Small intestine (tissue), 7 donors: ENCODE data around the gene DMBT1. TPM values are rescaled to one million over a fixed set of nuclear protein-coding genes. Genes with fewer than 3 reads are reported as not detected.
A peak's percentile ranks its signal among the peaks of the same experiment; 100 is the strongest.

Experiments
- DNase-seq, 2 donors: peaks; one replicate each; pipeline versions ENCODE4 v3.0.0 to v3.0.0-alpha.2; 2013
- FAIRE-seq: peaks from 2 replicates; lab custom pipeline; 2012; peaks lifted over from hg19 to GRCh38; lab: Jason Lieb, UNC
- H3K27ac ChIP-seq, 3 donors: one replicate each; pipeline ENCODE4 v1.5.1; 2013; ENCODE audit warnings: low read length in 2 of 3, mild to moderate bottlenecking in 2 of 3, control low read depth in 1 of 3, inconsistent platforms in 1 of 3, low read depth in 1 of 3, moderate library complexity in 1 of 3
- H3K27me3 ChIP-seq, 3 donors: one replicate each; pipeline ENCODE4 v1.6.1; 2013; ENCODE audit warnings: low read length in 3 of 3, inconsistent platforms in 1 of 3; ENCODE audit not compliant: control insufficient read depth in 3 of 3, insufficient read depth in 3 of 3
- H3K36me3 ChIP-seq, 3 donors: one replicate each; pipeline ENCODE4 v1.6.1; 2013; ENCODE audit warnings: low read length in 3 of 3, inconsistent platforms in 1 of 3, low read depth in 1 of 3, mild to moderate bottlenecking in 1 of 3, moderate library complexity in 1 of 3; ENCODE audit not compliant: control insufficient read depth in 3 of 3, insufficient read depth in 2 of 3
- H3K4me1 ChIP-seq, 3 donors: one replicate each; pipeline ENCODE4 v1.6.1; 2013; ENCODE audit warnings: low read length in 2 of 3, inconsistent platforms in 1 of 3, low read depth in 1 of 3, mild to moderate bottlenecking in 1 of 3, moderate library complexity in 1 of 3; ENCODE audit not compliant: control insufficient read depth in 3 of 3, insufficient read depth in 2 of 3
- H3K4me3 ChIP-seq, 3 donors: one replicate each; pipeline ENCODE4 v1.5.1; 2013; ENCODE audit warnings: low read length in 3 of 3, control low read depth in 1 of 3, inconsistent platforms in 1 of 3, low read depth in 1 of 3, mild to moderate bottlenecking in 1 of 3, moderate library complexity in 1 of 3
- H3K9me3 ChIP-seq, 2 donors: one replicate each; pipeline ENCODE4 v1.6.1; 2013; ENCODE audit warnings: low read depth in 1 of 2, low read length in 1 of 2; ENCODE audit not compliant: control insufficient read depth in 2 of 2, insufficient read depth in 1 of 2
- WGBS, 3 donors: extraction: QIAGEN DNeasy Blood & Tissue Kit; methylation state at CpG; one replicate each; pipeline ENCODE4 v1.1.7; 2013; 5-methylcytosine and 5-hydroxymethylcytosine counted together
- polyA plus RNA-seq, 4 donors: library from polyadenylated mRNA; stranded (reverse) in 3 of 4; unstranded in 1 of 4; fragments of 200-250 nt in 3 of 4; fragments of 120-200 nt in 1 of 4; gene quantifications; one replicate each; pipeline versions ENCODE4 v1.2.1 to v1.2.3, GENCODE V29; 2013
- donor health status: healthy with polysubstance abuse.
- donor health status: control.
- donor health status: control.
- donor health status: Bipolar disorder and iron deficiency.
- donor health status: healthy.

The DMBT1 gene
- polyA plus RNA-seq, 4 donors: 10.5 to 2,003 (median 65.4) TPM

DNA sequence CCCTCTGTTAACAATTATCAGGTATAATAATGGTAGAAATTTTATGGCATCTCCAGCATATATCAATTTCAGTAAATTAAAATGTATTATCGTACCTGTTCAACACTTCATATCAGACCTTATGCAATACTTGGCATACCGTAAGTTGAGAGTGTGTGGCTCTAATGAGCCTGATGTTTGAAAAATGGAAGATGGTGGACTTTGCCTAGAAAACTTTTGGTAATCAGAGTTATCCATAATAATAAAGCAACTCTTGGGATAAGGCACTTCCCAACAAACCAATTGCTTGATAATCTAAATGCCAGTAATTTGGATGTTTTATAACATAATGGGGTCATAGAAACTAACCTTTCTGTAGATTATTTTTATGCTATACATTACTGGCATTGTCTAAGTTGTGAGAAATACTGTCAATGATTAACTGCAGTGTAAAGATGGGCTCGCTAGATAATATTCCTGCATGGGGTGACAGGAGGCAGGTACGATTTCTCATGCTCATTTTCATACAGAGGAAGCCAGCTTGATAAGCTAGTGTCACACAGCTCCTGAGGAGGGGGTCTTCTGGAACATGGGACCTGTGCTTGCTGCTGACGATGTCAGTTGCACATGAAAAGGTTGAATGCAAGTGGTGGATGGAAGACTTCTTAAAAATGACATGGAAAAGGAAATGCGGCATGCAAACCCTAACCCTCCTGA is 27.8 kb upstream of the DMBT1 start:
- Histone ChIP-seq H3K4me3 (no peak overlapping the region), H3K27me3 (no peaks in the 10 kb centered on the region), H3K9me3 (peaks cover 0 to 19% of the 10 kb centered on the region in 2 donors), H3K36me3 (no peaks in the 10 kb centered on the region), H3K4me1 (peaks cover 2 to 36% (median 13%) of the 10 kb centered on the region in 3 donors), H3K27ac (peak overlapping the region in 1 of 3 donors; percentile 68)
- whole genome bisulfite sequencing, 3 donors: 19 to 66% (median 45%) methylated on average over 6 of the region's 6 CpGs
- DNase-seq: peak; percentile 89 to 95
- peak; percentile 70 for FAIRE-seq

DNA sequence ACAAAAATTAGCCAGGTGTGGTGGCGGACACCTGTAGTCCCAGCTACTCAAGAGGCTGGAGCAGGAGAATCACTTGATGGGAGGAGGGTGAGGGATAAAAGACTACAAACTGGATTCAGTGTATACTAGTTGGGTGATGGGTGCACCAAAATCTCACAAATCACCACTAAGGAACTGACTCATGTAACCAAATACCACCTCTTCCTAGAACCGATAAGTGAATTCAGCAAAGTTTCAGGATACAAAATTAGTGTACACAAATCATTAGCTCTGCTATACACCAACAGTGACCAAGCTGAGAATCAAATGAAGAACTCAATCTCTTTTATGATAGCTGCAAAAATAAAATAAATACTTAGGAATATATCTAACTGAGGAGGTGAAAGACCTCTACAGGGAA is 23.0 kb upstream of the DMBT1 start:
- H3K27me3 ChIP-seq: no peaks in the 10 kb centered on the region
- no peak overlapping the region for H3K27ac ChIP-seq
- H3K4me3 ChIP-seq: no peak overlapping the region
- no peaks in the 10 kb centered on the region for H3K36me3 ChIP-seq
- FAIRE-seq: no peak
- no peaks in the 10 kb centered on the region for H3K9me3 ChIP-seq
- WGBS, 3 donors: 91 to 97% (median 94%) methylated on average over 2 of the region's 2 CpGs
- no peak for DNase-seq
- peaks cover 0 to 29% (median 8%) of the 10 kb centered on the region in 3 donors for H3K4me1 ChIP-seq

DNA sequence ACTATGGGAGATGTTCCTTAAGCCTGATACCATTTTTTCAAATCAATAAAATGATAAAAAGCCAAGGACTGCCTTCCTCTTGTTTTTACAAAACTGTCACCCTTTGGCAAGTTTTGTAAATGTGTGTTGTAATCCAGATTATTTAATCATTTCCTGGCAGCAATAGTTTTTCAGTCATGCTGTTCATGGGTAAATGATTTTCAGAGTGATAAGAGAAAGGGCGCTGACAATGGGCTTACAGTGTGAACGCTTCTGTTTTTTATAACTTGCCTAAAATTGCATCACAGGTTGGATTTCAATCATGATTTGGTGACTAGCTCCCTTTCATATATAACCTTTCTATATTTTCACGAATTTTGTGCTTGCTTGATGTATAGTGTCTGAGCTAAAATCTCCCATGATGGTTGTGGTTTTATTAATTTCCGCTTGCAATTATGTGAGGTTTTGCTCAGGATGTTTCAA is 19.0 kb upstream of the DMBT1 start:
- no peaks in the 10 kb centered on the region for H3K36me3 ChIP-seq
- peak overlapping the region in 1 of 3 donors; percentile 41 for H3K27ac ChIP-seq
- H3K9me3 ChIP-seq: no peaks in the 10 kb centered on the region
- H3K27me3 ChIP-seq: no peaks in the 10 kb centered on the region
- 25 to 34% (median 26%) methylated on average over 4 of the region's 4 CpGs for whole genome bisulfite sequencing, 3 donors
- DNase-seq (no peak), FAIRE-seq (no peak)
- H3K4me3 ChIP-seq: no peak overlapping the region
- peaks cover 4 to 40% (median 10%) of the 10 kb centered on the region in 3 donors for H3K4me1 ChIP-seq

DNA sequence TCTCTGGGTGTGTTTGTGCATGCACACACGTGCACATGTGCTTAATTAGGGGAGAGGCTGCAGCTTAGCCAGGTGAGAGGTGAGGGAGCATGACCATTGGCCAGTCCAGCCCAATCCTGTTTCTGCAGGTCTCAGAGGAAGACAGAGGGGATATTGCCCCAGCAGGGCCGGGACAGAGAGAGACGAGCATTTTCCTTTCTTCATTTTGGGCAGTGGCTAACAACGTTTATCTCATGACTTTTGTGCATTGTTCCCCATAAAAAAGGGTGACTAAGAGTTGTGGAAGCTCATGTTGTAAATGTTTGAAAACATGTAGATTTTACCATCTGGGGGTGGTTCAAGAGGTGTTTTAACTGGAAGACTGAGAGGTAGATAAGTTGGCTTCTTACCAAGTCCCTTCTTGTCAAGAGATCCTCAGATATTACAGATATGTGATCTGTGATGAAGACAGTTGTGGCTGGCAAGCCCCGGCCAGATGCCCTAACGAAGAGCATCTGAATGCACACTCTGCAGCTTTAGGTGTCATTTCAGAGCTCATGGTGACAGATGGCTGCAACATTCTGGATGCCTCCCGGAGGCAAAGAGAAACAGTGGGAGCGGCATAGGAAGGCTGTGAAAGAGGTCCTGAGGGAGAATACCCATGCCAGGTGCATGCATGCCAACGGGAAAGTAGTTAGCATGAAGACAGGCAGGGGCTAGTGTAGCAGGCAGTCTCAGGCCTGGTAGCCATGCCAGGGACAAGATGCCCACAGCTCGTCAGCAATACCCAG is 16.7 kb upstream of the DMBT1 start:
- 49 to 71% (median 67%) methylated on average over 10 of the region's 10 CpGs for WGBS, 3 donors
- Histone ChIP-seq H3K9me3 (no peaks in the 10 kb centered on the region), H3K4me1 (peaks cover 9 to 59% (median 14%) of the 10 kb centered on the region in 3 donors), H3K27me3 (no peaks in the 10 kb centered on the region), H3K4me3 (no peak overlapping the region), H3K27ac (peak overlapping the region in 2 of 3 donors; percentile 29 to 46), H3K36me3 (no peaks in the 10 kb centered on the region)
- peak in 1 of 2 donors; percentile 36 for DNase-seq
- no peak for FAIRE-seq

DNA sequence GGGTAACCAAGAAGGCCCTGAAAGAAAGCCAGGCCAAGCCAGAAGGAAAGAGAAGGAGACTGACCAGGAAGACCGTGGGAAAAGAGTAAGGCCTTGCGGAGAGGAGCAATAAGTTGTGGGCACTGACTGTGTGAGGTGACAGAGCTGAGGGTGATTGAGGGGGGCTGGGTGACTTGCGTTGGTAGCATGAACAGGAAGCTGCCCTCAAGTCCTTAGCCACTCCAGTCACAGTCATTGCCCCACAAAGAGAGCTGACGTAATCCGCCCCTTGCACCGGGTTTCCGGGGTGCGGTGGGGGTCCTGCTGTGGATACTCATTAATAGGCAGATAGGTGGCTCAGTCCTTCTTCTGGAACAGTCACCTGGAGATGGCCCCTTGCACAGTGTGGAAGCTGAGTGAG is 16.1 kb upstream of the DMBT1 start:
- Histone ChIP-seq H3K36me3 (no peaks in the 10 kb centered on the region), H3K4me1 (peaks cover 9 to 66% (median 16%) of the 10 kb centered on the region in 3 donors), H3K9me3 (no peaks in the 10 kb centered on the region), H3K27ac (peak overlapping the region in 1 of 3 donors; percentile 29), H3K27me3 (no peaks in the 10 kb centered on the region), H3K4me3 (no peak overlapping the region)
- FAIRE-seq: no peak
- no peak for DNase-seq
- 75 to 97% (median 93%) methylated on average over 8 of the region's 8 CpGs for WGBS, 3 donors

DNA sequence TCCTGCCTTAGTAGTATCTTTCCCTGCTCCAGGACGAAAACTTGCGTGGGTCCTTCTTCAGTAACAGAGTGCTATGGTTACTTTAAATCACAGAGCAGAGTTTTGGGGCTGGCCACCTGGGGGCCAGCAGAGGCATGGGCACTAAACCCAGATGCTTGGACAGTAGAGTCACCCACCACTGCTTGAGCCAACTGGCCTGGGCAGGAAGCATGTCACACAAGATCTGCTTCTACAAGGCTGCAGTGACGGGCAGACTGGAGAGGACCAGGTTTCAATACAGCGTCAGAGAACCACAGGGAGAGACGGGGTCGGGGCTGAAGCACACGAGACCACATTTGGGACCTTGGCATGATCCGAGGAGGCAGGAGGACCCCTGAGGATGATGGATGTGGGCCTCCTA is 14.3 kb upstream of the DMBT1 start:
- H3K27ac ChIP-seq: no peak overlapping the region
- no peak overlapping the region for H3K4me3 ChIP-seq
- FAIRE-seq: no peak
- DNase-seq: no peak
- H3K27me3 ChIP-seq: no peaks in the 10 kb centered on the region
- 92 to 97% (median 92%) methylated on average over 8 of the region's 8 CpGs for WGBS, 3 donors
- H3K9me3 ChIP-seq: no peaks in the 10 kb centered on the region
- H3K36me3 ChIP-seq: peaks cover 0 to 2% (median 0%) of the 10 kb centered on the region in 3 donors
- H3K4me1 ChIP-seq: peaks cover 9 to 76% (median 10%) of the 10 kb centered on the region in 3 donors

DNA sequence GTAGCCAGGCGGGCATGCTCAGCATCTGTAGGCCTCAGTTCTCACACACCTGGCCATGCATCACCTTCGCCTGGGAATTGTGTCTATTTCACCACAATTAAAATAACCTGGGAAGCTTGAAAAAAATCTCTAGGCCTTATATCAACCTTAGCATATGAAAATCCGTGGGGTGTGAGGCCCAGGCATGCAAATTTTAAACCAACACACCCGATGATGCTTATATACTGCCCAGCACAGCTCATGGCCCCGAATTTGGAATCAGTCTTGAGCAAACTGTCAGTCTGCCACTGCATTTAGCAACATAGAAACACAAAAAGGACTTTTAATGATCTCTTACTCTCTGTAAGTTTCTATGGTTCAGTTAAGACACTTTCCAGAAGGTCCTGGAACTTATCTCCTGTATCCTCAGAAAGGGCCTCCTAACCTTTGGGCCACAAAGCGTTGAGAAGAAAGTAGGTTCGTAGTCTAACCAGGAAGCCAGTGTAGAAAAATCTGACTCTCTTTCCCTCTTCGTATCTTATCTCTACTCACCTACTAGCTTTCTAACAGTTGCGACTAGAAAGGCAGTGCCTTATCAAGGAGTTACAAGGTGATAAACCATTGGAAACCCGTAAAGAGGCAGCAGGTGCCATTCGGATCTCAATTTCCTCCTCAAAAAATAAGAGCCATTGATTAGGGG is 12.0 kb upstream of the DMBT1 start:
- Histone ChIP-seq H3K36me3 (peaks cover 0 to 2% (median 0%) of the 10 kb centered on the region in 3 donors), H3K4me3 (no peak overlapping the region), H3K4me1 (peaks cover 5 to 78% (median 8%) of the 10 kb centered on the region in 3 donors), H3K27me3 (no peaks in the 10 kb centered on the region), H3K27ac (peak overlapping the region in 2 of 3 donors; percentile 11 to 75), H3K9me3 (no peaks in the 10 kb centered on the region)
- DNase-seq (peak; percentile 73 to 82), FAIRE-seq (no peak)
- 23 to 68% (median 46%) methylated on average over 11 of the region's 11 CpGs for WGBS, 3 donors

DNA sequence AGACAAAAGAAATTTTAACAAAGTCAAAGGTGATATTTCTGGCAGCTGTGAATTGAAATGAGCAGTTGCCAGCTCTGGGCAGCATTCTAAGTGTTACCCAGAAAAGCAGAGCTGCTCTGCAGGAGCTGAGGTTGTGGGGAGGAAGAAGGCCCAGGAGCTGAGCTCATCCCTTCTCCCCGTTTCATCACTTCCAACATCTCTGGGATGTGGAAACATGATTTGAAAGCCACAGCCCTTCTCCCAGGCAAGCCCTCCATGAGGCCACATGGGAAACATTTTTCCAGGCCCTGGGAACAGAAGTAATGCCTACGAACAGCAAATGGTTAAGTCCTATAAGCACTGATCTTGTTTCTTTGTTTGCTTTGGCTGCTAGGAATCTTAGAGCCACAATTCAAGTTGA is 10.9 kb upstream of the DMBT1 start:
- Histone ChIP-seq H3K27me3 (no peaks in the 10 kb centered on the region), H3K4me3 (no peak overlapping the region), H3K36me3 (peaks cover 0 to 2% (median 0%) of the 10 kb centered on the region in 3 donors), H3K4me1 (peaks cover 5 to 67% (median 6%) of the 10 kb centered on the region in 3 donors), H3K9me3 (no peaks in the 10 kb centered on the region), H3K27ac (peak overlapping the region in 2 of 3 donors; percentile 29 to 75)
- 50 to 77% (median 62%) methylated on average over 2 of the region's 2 CpGs for WGBS, 3 donors
- DNase-seq (no peak), FAIRE-seq (no peak)
